Hepatocyte (in vitro differentiated cells): ENCODE data around the gene ST3GAL4.
"Not testable (repeated sequence)": the region's sequence is repeated elsewhere in the genome, so short reads cannot be mapped to it uniquely, and the experiment has no call there.

Source experiments
- EZH2phosphoT487 ChIP-seq: fragments of 200-600 bp; sonication (generic); IDR thresholded peaks from one replicate; pipeline ENCODE4 v1.6.1; 2018; ENCODE audit warnings: antibody characterized with exemption, mild to moderate bottlenecking, low read depth, moderate library complexity; ENCODE audit not compliant: unreplicated experiment, severe bottlenecking
- TF ChIP-seq, protein P1 (sequence below): fragments of 200-600 bp; sonication (generic); IDR thresholded peaks from 2 replicates; pipeline ENCODE4 v1.5.1; 2016; ENCODE audit warnings: antibody characterized with exemption, mild to moderate bottlenecking; ENCODE audit not compliant: poor library complexity

DNA sequence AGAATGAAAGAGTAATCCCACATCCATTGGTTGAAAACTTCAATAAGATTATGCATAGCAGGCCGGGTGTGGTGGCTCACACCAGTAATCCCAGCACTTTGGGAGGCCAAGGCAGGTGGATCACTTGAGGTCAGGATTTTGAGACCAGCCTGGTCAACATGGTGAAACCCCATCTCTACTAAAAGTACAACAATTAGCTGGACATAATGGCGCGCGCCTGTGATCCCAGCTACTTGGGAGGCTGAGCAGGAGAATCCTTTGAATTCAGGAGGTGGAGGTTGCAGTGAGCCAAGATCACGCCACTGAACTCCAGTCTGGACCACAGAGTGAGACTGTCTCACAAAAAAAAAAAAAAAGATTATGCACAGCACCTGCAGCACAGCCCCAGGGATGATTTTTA is 12.3 kb downstream of the ST3GAL4 start:
- TF ChIP-seq, protein P1, sequence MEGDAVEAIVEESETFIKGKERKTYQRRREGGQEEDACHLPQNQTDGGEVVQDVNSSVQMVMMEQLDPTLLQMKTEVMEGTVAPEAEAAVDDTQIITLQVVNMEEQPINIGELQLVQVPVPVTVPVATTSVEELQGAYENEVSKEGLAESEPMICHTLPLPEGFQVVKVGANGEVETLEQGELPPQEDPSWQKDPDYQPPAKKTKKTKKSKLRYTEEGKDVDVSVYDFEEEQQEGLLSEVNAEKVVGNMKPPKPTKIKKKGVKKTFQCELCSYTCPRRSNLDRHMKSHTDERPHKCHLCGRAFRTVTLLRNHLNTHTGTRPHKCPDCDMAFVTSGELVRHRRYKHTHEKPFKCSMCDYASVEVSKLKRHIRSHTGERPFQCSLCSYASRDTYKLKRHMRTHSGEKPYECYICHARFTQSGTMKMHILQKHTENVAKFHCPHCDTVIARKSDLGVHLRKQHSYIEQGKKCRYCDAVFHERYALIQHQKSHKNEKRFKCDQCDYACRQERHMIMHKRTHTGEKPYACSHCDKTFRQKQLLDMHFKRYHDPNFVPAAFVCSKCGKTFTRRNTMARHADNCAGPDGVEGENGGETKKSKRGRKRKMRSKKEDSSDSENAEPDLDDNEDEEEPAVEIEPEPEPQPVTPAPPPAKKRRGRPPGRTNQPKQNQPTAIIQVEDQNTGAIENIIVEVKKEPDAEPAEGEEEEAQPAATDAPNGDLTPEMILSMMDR = not testable (repeated sequence)
- not testable (repeated sequence) for TF ChIP-seq EZH2phosphoT487
